Gastroesophageal sphincter (tissue), 4 donors: Measurements from ENCODE around the gene CHMP5. TPM values are rescaled to one million over a fixed set of nuclear protein-coding genes. Genes with fewer than 3 reads are reported as not detected.

ENCODE experiments used
- ATAC-seq: fragments of 150-250 bp; one replicate; pipeline ENCODE4 v1.9.1; 2016; ENCODE audit warnings: mild to moderate bottlenecking, moderate library complexity
- H3K27ac ChIP-seq, 4 donors: fragments of 200-600 bp; sonication (generic) in 3 of 4; 1 replicate in 3 of 4; 2 replicates in 1 of 4; pipeline ENCODE4 v1.5.1; 2016 to 2019
- H3K27me3 ChIP-seq: fragments of 200-600 bp; sonication (generic); one replicate; pipeline ENCODE4 v1.5.1; 2019
- H3K36me3 ChIP-seq, 2 donors: fragments of 200-600 bp; sonication (generic); one replicate each; pipeline ENCODE4 v1.5.1; 2019; ENCODE audit warnings: control low read depth in 1 of 2
- H3K4me1 ChIP-seq, 3 donors: fragments of 200-600 bp; sonication (generic); 1 replicate in 2 of 3; 2 replicates in 1 of 3; pipeline ENCODE4 v1.5.1; 2016 to 2019; ENCODE audit warnings: control low read depth in 2 of 3
- H3K4me3 ChIP-seq, 2 donors: fragments of 200-600 bp; sonication (generic); one replicate each; pipeline ENCODE4 v1.5.1; 2019; ENCODE audit warnings: mild to moderate bottlenecking in 1 of 2, moderate library complexity in 1 of 2
- H3K9me3 ChIP-seq, 3 donors: fragments of 200-600 bp; sonication (generic); one replicate each; pipeline ENCODE4 v1.5.1; 2017 to 2019; ENCODE audit warnings: control low read depth in 2 of 3
- CTCF ChIP-seq, 4 experiments: fragments of 200-600 bp in 2 of 4; fragments of 450-650 bp in 2 of 4; sonication (generic) in 1 of 4; IDR thresholded peaks; one replicate each; pipeline ENCODE4 v1.5.1; 2017 to 2019; ENCODE audit warnings: antibody characterized with exemption in 4 of 4, mild to moderate bottlenecking in 2 of 4, moderate library complexity in 2 of 4
- EP300 ChIP-seq: sonication (generic); formaldehyde crosslinking; IDR thresholded peaks from one replicate; pipeline ENCODE4 v1.6.1; 2017; ENCODE audit warnings: antibody characterized with exemption, mild to moderate bottlenecking
- POLR2A ChIP-seq, 2 donors: fragments of 450-650 bp; IDR thresholded peaks; one replicate each; pipeline ENCODE4 v1.6.1; 2017; ENCODE audit warnings: antibody characterized with exemption in 2 of 2, mild to moderate bottlenecking in 2 of 2, moderate library complexity in 1 of 2
- POLR2AphosphoS5 ChIP-seq: sonication (generic); formaldehyde crosslinking; IDR thresholded peaks from one replicate; pipeline ENCODE4 v1.6.1; 2017; ENCODE audit warnings: antibody characterized with exemption
- WGBS, 2 donors: methylation state at CpG; one replicate each; pipeline ENCODE4 v1.1.5; 2018; ENCODE audit warnings: low coverage in 1 of 2; 5-methylcytosine and 5-hydroxymethylcytosine counted together
- total RNA-seq, 4 donors: library from RNA; depleted of rRNA; stranded (reverse); fragments of >200 nt; gene quantifications; one replicate each; pipeline ENCODE4 v1.1.0, GENCODE V29; 2016

CHMP5 gene
- total RNA-seq, 4 donors from 2014 or later, result 45.6 to 89.0 (median 59.3) TPM

GRCh38 chr9:33270146-33270545 is 5.3 kb downstream of the CHMP5 start:
- Histone ChIP-seq H3K36me3 (peaks cover 11 to 87% of the 10 kb centered on the region in 2 donors), H3K4me1 (peaks cover 7 to 24% (median 8%) of the 10 kb centered on the region in 3 donors), H3K9me3 (no peaks in the 10 kb centered on the region), H3K27ac (no peak overlapping the region), H3K27me3 (no peaks in the 10 kb centered on the region), H3K4me3 (no peak overlapping the region)
- 96 to 98% methylated on average over 3 of the region's 3 CpGs for WGBS, 2 donors
- no peak for TF ChIP-seq POLR2A (IDR thresholded peaks at IDR 0.05)
- ATAC-seq, result no peak

- Histone ChIP-seq H3K9me3 (no peaks in the 10 kb centered on the region), H3K27ac (no peak overlapping the region), H3K36me3 (peaks cover 11 to 99% of the 10 kb centered on the region in 2 donors), H3K4me1 (peaks cover 0 to 5% (median 0%) of the 10 kb centered on the region in 3 donors), H3K4me3 (no peak overlapping the region), H3K27me3 (no peaks in the 10 kb centered on the region)
- WGBS, 2 donors, result 100% methylated on average over 1 of the region's 1 CpG; no CpG with 5 or more reads in 1 of the 2 donors
- no peak for TF ChIP-seq POLR2AphosphoS5
- TF ChIP-seq EP300, result no peak
- TF ChIP-seq POLR2A (IDR thresholded peaks at IDR 0.05), result no peak
- no peak for TF ChIP-seq CTCF (IDR thresholded peaks at IDR 0.05)
- no peak for ATAC-seq
Observed at GRCh38 chr9:33272061-33272460, 7.2 kb downstream of the CHMP5 start.

GRCh38 chr9:33273266-33273971 is 8.6 kb downstream of the CHMP5 start:
- 42 to 82% methylated on average over 2 to 3 of the region's 3 CpGs for WGBS, 2 donors
- Histone ChIP-seq H3K4me1 (no peaks in the 10 kb centered on the region), H3K27me3 (no peaks in the 10 kb centered on the region), H3K9me3 (no peaks in the 10 kb centered on the region), H3K27ac (no peak overlapping the region), H3K4me3 (no peak overlapping the region), H3K36me3 (peaks cover 17 to 99% of the 10 kb centered on the region in 2 donors)
- TF ChIP-seq CTCF (IDR thresholded peaks at IDR 0.05) (no peak), EP300 (no peak), POLR2AphosphoS5 (no peak), POLR2A (IDR thresholded peaks at IDR 0.05) (no peak)
- no peak for ATAC-seq

- H3K27me3 ChIP-seq, result no peaks in the 10 kb centered on the region
- no peak for ATAC-seq
Observed at GRCh38 chr9:33273972-33274328, 9.1 kb downstream of the CHMP5 start.

GRCh38 chr9:33277484-33277883 is 12.6 kb downstream of the CHMP5 start:
- ATAC-seq, result no peak
- no peaks in the 10 kb centered on the region for H3K4me1 ChIP-seq
- WGBS, 2 donors, result 90 to 95% methylated on average over 4 of the region's 4 CpGs
- no peak overlapping the region for H3K27ac ChIP-seq
- TF ChIP-seq EP300 (no peak), POLR2A (IDR thresholded peaks at IDR 0.05) (no peak), POLR2AphosphoS5 (no peak), CTCF (IDR thresholded peaks at IDR 0.05) (no peak)
- H3K36me3 ChIP-seq, result peaks cover 6 to 100% of the 10 kb centered on the region in 2 donors
- H3K4me3 ChIP-seq, result no peak overlapping the region
- H3K9me3 ChIP-seq, result no peaks in the 10 kb centered on the region
- H3K27me3 ChIP-seq, result no peaks in the 10 kb centered on the region

More at GRCh38 chr9:33273972-33274328, 9.1 kb downstream of the CHMP5 start:
- TF ChIP-seq POLR2AphosphoS5, result no peak
- no peak for TF ChIP-seq CTCF (IDR thresholded peaks at IDR 0.05)
- no peak for TF ChIP-seq POLR2A (IDR thresholded peaks at IDR 0.05)
- TF ChIP-seq EP300, result no peak
- no peak overlapping the region for H3K4me3 ChIP-seq
- H3K9me3 ChIP-seq, result no peaks in the 10 kb centered on the region
- no peaks in the 10 kb centered on the region for H3K4me1 ChIP-seq
- 91% methylated on average over 2 of the region's 2 CpGs; no CpG with 5 or more reads in 1 of the 2 donors for WGBS, 2 donors
- peaks cover 17 to 99% of the 10 kb centered on the region in 2 donors for H3K36me3 ChIP-seq
- no peak overlapping the region for H3K27ac ChIP-seq
